HepG2 (cell line): ENCODE results near the gene GZF1. TPM values are rescaled to one million over a fixed set of nuclear protein-coding genes. Genes with fewer than 3 reads are reported as not detected.

Experiments used
- ARNT2 ChIP-seq: sonication (generic); formaldehyde crosslinking; IDR thresholded peaks from 2 replicates; pipeline ENCODE4 v1.8.0; 2022; ENCODE audit warnings: mild to moderate bottlenecking, low read depth, missing genetic modification reagents, moderate library complexity
- CC2D1A ChIP-seq: sonication (generic); formaldehyde crosslinking; IDR thresholded peaks from 2 replicates; pipeline ENCODE4 v1.8.1; 2023; ENCODE audit warnings: mild to moderate bottlenecking, missing genetic modification reagents
- CHD4 ChIP-seq: fragments of 200-600 bp; sonication (generic); IDR thresholded peaks from 2 replicates; pipeline ENCODE4 v1.7.0; 2017; ENCODE audit warnings: mild to moderate bottlenecking, low read length, borderline replicate concordance
- DMAP1 ChIP-seq: IDR thresholded peaks from 2 replicates; pipeline ENCODE4 v1.6.1; 2016
- DR1 ChIP-seq: sonication (generic); formaldehyde crosslinking; IDR thresholded peaks from 2 replicates; pipeline ENCODE4 v1.8.0; 2021; ENCODE audit warnings: mild to moderate bottlenecking, missing genetic modification reagents, inconsistent platforms
- GLI4 ChIP-seq: sonication (generic); formaldehyde crosslinking; IDR thresholded peaks from 2 replicates; pipeline ENCODE4 v1.5.1; 2020; ENCODE audit warnings: missing genetic modification reagents, mild to moderate bottlenecking, moderate library complexity, borderline replicate concordance
- HNRNPH1 ChIP-seq: fragments of 200-400 bp; formaldehyde crosslinking; optimal IDR thresholded peaks from 2 replicates; pipeline ENCODE3; 2017; ENCODE audit warnings: mild to moderate bottlenecking, low read depth, low read length
- HNRNPLL ChIP-seq: fragments of 200-400 bp; formaldehyde crosslinking; IDR thresholded peaks from 2 replicates; pipeline ENCODE4 v1.6.1; 2017; ENCODE audit warnings: mild to moderate bottlenecking, low read depth, low read length; ENCODE audit not compliant: poor library complexity, severe bottlenecking
- HOXA7 ChIP-seq: sonication (generic); formaldehyde crosslinking; IDR thresholded peaks from 2 replicates; pipeline ENCODE4 v1.8.1; 2022; ENCODE audit warnings: mild to moderate bottlenecking, missing genetic modification reagents, moderate library complexity
- MXD4 ChIP-seq: IDR thresholded peaks from 2 replicates; pipeline ENCODE4 v1.6.1; 2016; ENCODE audit warnings: mild to moderate bottlenecking, missing biosample characterization, missing genetic modification reagents
- PHF20 ChIP-seq: sonication (generic); formaldehyde crosslinking; IDR thresholded peaks from 2 replicates; pipeline ENCODE4 v1.5.0; 2020; ENCODE audit warnings: mild to moderate bottlenecking, missing genetic modification reagents
- REL ChIP-seq: sonication (generic); formaldehyde crosslinking; conservative IDR thresholded peaks from 2 replicates; pipeline ENCODE4 v1.8.0; 2022; ENCODE audit warnings: mild to moderate bottlenecking, missing genetic modification reagents, moderate library complexity
- SAP130 ChIP-seq: IDR thresholded peaks from 2 replicates; pipeline ENCODE4 v1.6.1; 2016; ENCODE audit warnings: low read depth
- SNAPC2 ChIP-seq: sonication (generic); formaldehyde crosslinking; IDR thresholded peaks from 2 replicates; pipeline ENCODE4 v1.8.1; 2022; ENCODE audit warnings: mild to moderate bottlenecking, missing genetic modification reagents
- STAT5B ChIP-seq: sonication (generic); formaldehyde crosslinking; IDR thresholded peaks from 2 replicates; pipeline ENCODE4 v1.4.0; 2020; ENCODE audit warnings: missing genetic modification reagents
- XBP1 ChIP-seq: sonication (generic); formaldehyde crosslinking; IDR thresholded peaks from 2 replicates; pipeline ENCODE4 v1.5.0; 2020; ENCODE audit warnings: missing genetic modification reagents
- ZC3H13 ChIP-seq: sonication (generic); formaldehyde crosslinking; IDR thresholded peaks from 2 replicates; pipeline ENCODE4 v1.8.1; 2023; ENCODE audit warnings: mild to moderate bottlenecking, missing genetic modification reagents, moderate library complexity
- ZNF383 ChIP-seq: sonication (generic); formaldehyde crosslinking; IDR thresholded peaks from 2 replicates; pipeline ENCODE4 v1.4.0; 2020; ENCODE audit warnings: missing genetic modification reagents, mild to moderate bottlenecking, borderline replicate concordance
- ZNF501 ChIP-seq: sonication (generic); formaldehyde crosslinking; IDR thresholded peaks from 2 replicates; pipeline ENCODE4 v1.5.1; 2020; ENCODE audit warnings: mild to moderate bottlenecking, moderate library complexity, missing genetic modification reagents
- ZNF530 ChIP-seq: sonication (generic); formaldehyde crosslinking; IDR thresholded peaks from 2 replicates; pipeline ENCODE4 v1.5.0; 2020; ENCODE audit warnings: low read depth, mild to moderate bottlenecking, missing genetic modification reagents
- ZNF616 ChIP-seq: sonication (generic); formaldehyde crosslinking; IDR thresholded peaks from 2 replicates; pipeline ENCODE4 v1.5.0; 2020; ENCODE audit warnings: low read depth, mild to moderate bottlenecking, missing genetic modification reagents
- ZNF816 ChIP-seq: sonication (generic); formaldehyde crosslinking; IDR thresholded peaks from 2 replicates; pipeline ENCODE4 v1.8.0; 2022; ENCODE audit warnings: missing genetic modification reagents, mild to moderate bottlenecking, borderline replicate concordance
- ZSCAN22 ChIP-seq: sonication (generic); formaldehyde crosslinking; IDR thresholded peaks from 2 replicates; pipeline ENCODE4 v1.4.0; 2020; ENCODE audit warnings: mild to moderate bottlenecking, missing genetic modification reagents
- polyA plus RNA-seq, 8 experiments: library from polyadenylated mRNA; depleted of rRNA in 3 of 8; stranded (reverse) in 7 of 8; unstranded in 1 of 8; fragments of >200 nt; fragmentation: Illumina TruSeq in 4 of 8; extraction: Trizol in 4 of 8; gene quantifications; 2 replicates each; pipeline versions ENCODE4 v1.2.1 to v1.2.3, GENCODE V29; 2011 to 2016; ENCODE audit warnings: low read depth in 4 of 8, missing spikeins in 1 of 8, mixed read lengths in 1 of 8; ENCODE audit not compliant: insufficient read depth in 1 of 8
- total RNA-seq, 5 experiments: library from RNA; depleted of rRNA; stranded (reverse); fragments of >200 nt; fragmentation: Illumina TruSeq; extraction: Trizol; gene quantifications; 2 replicates each; pipeline ENCODE4 v1.2.3, GENCODE V29; 2016; ENCODE audit warnings: low read depth in 1 of 5
- TF ChIP-seq, protein P1 (sequence below): sonication (generic); formaldehyde crosslinking; IDR thresholded peaks from 2 replicates; pipeline ENCODE4 v1.4.0; 2020; ENCODE audit warnings: missing genetic modification reagents
- TF ChIP-seq, protein P2 (sequence below): sonication (generic); formaldehyde crosslinking; IDR thresholded peaks from 2 replicates; pipeline ENCODE4 v1.4.0; 2020; ENCODE audit warnings: missing genetic modification reagents, borderline replicate concordance
- TF ChIP-seq, protein P3 (sequence below): sonication (generic); formaldehyde crosslinking; IDR thresholded peaks from 2 replicates; pipeline ENCODE4 v1.5.0; 2020; ENCODE audit warnings: mild to moderate bottlenecking, missing genetic modification reagents
- TF ChIP-seq, protein P4 (sequence below): sonication (generic); formaldehyde crosslinking; conservative IDR thresholded peaks from 2 replicates; pipeline ENCODE4 v1.8.1; 2023; ENCODE audit warnings: missing genetic modification reagents

The GZF1 gene
- total and polyA plus RNA-seq, 2 of the 13 experiments (the other 11 are each of a cell fraction or from before 2014, with no cell fraction given) = 16.9 to 26.0 TPM

DNA sequence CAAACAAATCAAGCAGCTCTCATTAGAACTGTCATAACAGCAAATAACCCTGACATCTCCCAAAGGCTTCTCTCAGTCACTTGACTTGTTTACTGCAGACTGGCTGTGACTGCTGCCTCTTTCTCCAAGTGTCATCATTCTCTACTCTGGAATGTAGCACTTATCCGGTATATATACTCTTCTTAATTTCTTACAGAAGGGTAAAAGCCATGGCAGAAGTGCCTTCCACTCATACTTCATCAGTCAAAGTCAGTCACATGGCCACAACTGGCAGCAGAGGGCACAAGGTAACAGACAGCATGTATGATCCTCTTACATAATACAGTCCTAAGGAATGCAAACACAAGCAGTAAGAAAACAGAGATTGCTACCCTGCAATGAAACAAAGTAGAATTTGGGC, 50.0 kb downstream of the GZF1 start (continued):
- TF ChIP-seq MXD4 (CRISPR knock-in tag) (no peak; the same call in 1 of the 2 replicates), SAP130 (CRISPR knock-in tag) (peak; percentile 89), SNAPC2 (CRISPR knock-in tag) (no peak), ARNT2 (no peak), ZNF383 (no peak), REL (CRISPR knock-in tag) (no peak), ZNF530 (CRISPR knock-in tag) (no peak), HOXA7 (no peak), CHD4 (no peak), ZNF501 (no peak), PHF20 (CRISPR knock-in tag) (no peak), HNRNPLL (no peak), DR1 (no peak), DMAP1 (0 out of 2 replicates have a peak, but pooled peaks have one; percentile 46), ZC3H13 (CRISPR knock-in tag) (no peak), HNRNPH1 (no peak), ZNF816 (CRISPR knock-in tag) (no peak), STAT5B (no peak), GLI4 (CRISPR knock-in tag) (no peak), XBP1 (CRISPR knock-in tag) (0 out of 2 replicates have a peak, but pooled peaks have one; percentile 29), ZSCAN22 (CRISPR knock-in tag) (no peak), ZNF616 (CRISPR knock-in tag) (no peak), CC2D1A (no peak)
- TF ChIP-seq, protein P1, sequence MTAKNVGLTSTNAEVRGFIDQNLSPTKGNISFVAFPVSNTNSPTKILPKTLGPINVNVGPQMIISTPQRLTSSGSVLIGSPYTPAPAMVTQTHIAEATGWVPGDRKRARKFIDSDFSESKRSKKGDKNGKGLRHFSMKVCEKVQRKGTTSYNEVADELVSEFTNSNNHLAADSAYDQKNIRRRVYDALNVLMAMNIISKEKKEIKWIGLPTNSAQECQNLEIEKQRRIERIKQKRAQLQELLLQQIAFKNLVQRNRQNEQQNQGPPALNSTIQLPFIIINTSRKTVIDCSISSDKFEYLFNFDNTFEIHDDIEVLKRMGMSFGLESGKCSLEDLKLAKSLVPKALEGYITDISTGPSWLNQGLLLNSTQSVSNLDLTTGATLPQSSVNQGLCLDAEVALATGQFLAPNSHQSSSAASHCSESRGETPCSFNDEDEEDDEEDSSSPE (CRISPR knock-in tag) = no peak
- TF ChIP-seq, protein P2, sequence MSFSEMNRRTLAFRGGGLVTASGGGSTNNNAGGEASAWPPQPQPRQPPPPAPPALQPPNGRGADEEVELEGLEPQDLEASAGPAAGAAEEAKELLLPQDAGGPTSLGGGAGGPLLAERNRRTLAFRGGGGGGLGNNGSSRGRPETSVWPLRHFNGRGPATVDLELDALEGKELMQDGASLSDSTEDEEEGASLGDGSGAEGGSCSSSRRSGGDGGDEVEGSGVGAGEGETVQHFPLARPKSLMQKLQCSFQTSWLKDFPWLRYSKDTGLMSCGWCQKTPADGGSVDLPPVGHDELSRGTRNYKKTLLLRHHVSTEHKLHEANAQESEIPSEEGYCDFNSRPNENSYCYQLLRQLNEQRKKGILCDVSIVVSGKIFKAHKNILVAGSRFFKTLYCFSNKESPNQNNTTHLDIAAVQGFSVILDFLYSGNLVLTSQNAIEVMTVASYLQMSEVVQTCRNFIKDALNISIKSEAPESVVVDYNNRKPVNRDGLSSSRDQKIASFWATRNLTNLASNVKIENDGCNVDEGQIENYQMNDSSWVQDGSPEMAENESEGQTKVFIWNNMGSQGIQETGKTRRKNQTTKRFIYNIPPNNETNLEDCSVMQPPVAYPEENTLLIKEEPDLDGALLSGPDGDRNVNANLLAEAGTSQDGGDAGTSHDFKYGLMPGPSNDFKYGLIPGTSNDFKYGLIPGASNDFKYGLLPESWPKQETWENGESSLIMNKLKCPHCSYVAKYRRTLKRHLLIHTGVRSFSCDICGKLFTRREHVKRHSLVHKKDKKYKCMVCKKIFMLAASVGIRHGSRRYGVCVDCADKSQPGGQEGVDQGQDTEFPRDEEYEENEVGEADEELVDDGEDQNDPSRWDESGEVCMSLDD (CRISPR knock-in tag) = no peak
- TF ChIP-seq, protein P3, sequence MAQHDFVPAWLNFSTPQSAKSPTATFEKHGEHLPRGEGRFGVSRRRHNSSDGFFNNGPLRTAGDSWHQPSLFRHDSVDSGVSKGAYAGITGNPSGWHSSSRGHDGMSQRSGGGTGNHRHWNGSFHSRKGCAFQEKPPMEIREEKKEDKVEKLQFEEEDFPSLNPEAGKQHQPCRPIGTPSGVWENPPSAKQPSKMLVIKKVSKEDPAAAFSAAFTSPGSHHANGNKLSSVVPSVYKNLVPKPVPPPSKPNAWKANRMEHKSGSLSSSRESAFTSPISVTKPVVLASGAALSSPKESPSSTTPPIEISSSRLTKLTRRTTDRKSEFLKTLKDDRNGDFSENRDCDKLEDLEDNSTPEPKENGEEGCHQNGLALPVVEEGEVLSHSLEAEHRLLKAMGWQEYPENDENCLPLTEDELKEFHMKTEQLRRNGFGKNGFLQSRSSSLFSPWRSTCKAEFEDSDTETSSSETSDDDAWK (CRISPR knock-in tag) = no peak
- TF ChIP-seq, protein P4, sequence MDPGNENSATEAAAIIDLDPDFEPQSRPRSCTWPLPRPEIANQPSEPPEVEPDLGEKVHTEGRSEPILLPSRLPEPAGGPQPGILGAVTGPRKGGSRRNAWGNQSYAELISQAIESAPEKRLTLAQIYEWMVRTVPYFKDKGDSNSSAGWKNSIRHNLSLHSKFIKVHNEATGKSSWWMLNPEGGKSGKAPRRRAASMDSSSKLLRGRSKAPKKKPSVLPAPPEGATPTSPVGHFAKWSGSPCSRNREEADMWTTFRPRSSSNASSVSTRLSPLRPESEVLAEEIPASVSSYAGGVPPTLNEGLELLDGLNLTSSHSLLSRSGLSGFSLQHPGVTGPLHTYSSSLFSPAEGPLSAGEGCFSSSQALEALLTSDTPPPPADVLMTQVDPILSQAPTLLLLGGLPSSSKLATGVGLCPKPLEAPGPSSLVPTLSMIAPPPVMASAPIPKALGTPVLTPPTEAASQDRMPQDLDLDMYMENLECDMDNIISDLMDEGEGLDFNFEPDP = no peak
